Smooth muscle cell (in vitro differentiated cells): ENCODE data around the gene ACSL3. TPM values are rescaled to one million over a fixed set of nuclear protein-coding genes. Genes with fewer than 3 reads are reported as not detected.

Source experiments
- DNase-seq: peaks from one replicate; lab custom pipeline; 2025; ENCODE audit not compliant: unreplicated experiment; lab: John Stamatoyannopoulos, UW
- H2AFZ ChIP-seq: fragments of 200-600 bp; sonication (generic); 2 replicates; pipeline ENCODE4 v1.6.0; 2016; ENCODE audit warnings: antibody characterized with exemption, low read depth, mild to moderate bottlenecking
- H3F3A ChIP-seq: fragments of 200-600 bp; sonication (generic); 2 replicates; pipeline ENCODE4 v1.6.0; 2017; ENCODE audit warnings: antibody characterized with exemption, low read depth
- H3K27ac ChIP-seq: fragments of 200-600 bp; sonication (generic); 2 replicates; pipeline ENCODE4 v1.5.1; 2016; ENCODE audit warnings: low read depth, mild to moderate bottlenecking
- H3K27me3 ChIP-seq: fragments of 200-600 bp; sonication (generic); 2 replicates; pipeline ENCODE4 v1.6.1; 2016; ENCODE audit warnings: low read depth, mild to moderate bottlenecking
- H3K36me3 ChIP-seq: fragments of 200-600 bp; sonication (generic); 2 replicates; pipeline ENCODE4 v1.5.1; 2016; ENCODE audit warnings: low read depth
- H3K4me1 ChIP-seq: fragments of 200-600 bp; sonication (generic); 2 replicates; pipeline ENCODE4 v1.5.1; 2016; ENCODE audit warnings: low read depth
- H3K4me2 ChIP-seq: fragments of 200-600 bp; sonication (generic); 2 replicates; pipeline ENCODE4 v1.6.0; 2016; ENCODE audit warnings: mild to moderate bottlenecking
- H3K4me3 ChIP-seq: fragments of 200-600 bp; sonication (generic); 2 replicates; pipeline ENCODE4 v1.5.1; 2016; ENCODE audit warnings: mild to moderate bottlenecking
- H3K79me2 ChIP-seq: fragments of 200-600 bp; sonication (generic); 2 replicates; pipeline ENCODE4 v1.6.0; 2016; ENCODE audit warnings: low read depth, mild to moderate bottlenecking
- H3K9ac ChIP-seq: fragments of 200-600 bp; sonication (generic); 2 replicates; pipeline ENCODE4 v1.6.0; 2016; ENCODE audit warnings: low read depth
- H3K9me3 ChIP-seq: fragments of 200-600 bp; sonication (generic); replicated peaks from 2 replicates; pipeline ENCODE4 v1.5.1; 2016; ENCODE audit warnings: low read depth
- H4K20me1 ChIP-seq: fragments of 200-600 bp; sonication (generic); 2 replicates; pipeline ENCODE4 v1.6.0; 2016; ENCODE audit warnings: low read depth
- CTCF ChIP-seq: fragments of 200-600 bp; sonication (generic); IDR thresholded peaks from 2 replicates; pipeline ENCODE4 v1.5.1; 2017; ENCODE audit warnings: borderline replicate concordance, mild to moderate bottlenecking, antibody characterized with exemption; ENCODE audit not compliant: insufficient read depth, poor library complexity, severe bottlenecking
- WGBS: methylation state at CpG from one replicate; pipeline ENCODE4 v1.1.7; 2016; ENCODE audit warnings: low lambda C conversion rate; 5-methylcytosine and 5-hydroxymethylcytosine counted together
- polyA plus RNA-seq: library from polyadenylated mRNA; unstranded; fragments of >200 nt; fragmentation: Nextera tagmentation; extraction: Ambion mirVana; gene quantifications from 2 replicates; pipeline ENCODE4 v1.2.1, GENCODE V29; 2016
- total RNA-seq: library from RNA; depleted of rRNA; stranded (reverse); fragments of >200 nt; gene quantifications from 2 replicates; pipeline ENCODE4 v1.2.3, GENCODE V29; 2014

ACSL3 gene
- total and polyA plus RNA-seq, 2 experiments from 2014 or later, result 111 to 183 TPM

GRCh38 chr2:222960126-222960525 is 99.3 kb downstream of the ACSL3 start:
- H3K79me2 ChIP-seq, result no peaks in the 10 kb centered on the region
- 72% methylated on average over 6 of the region's 6 CpGs for WGBS
- no peak overlapping the region for H2AFZ ChIP-seq
- H3K9ac ChIP-seq, result no peak overlapping the region
- H4K20me1 ChIP-seq, result no peaks in the 10 kb centered on the region
- TF ChIP-seq CTCF, result no peak
- H3K4me3 ChIP-seq, result no peak overlapping the region
- peak overlapping the region; percentile 58 for H3K27ac ChIP-seq
- DNase-seq, result no peak
- no peaks in the 10 kb centered on the region for H3K9me3 ChIP-seq
- no peaks in the 10 kb centered on the region for H3K36me3 ChIP-seq
- H3K4me1 ChIP-seq, result peaks cover 5% of the 10 kb centered on the region
- H3F3A ChIP-seq, result peaks cover 8% of the 10 kb centered on the region
- peak overlapping the region; percentile 51 for H3K4me2 ChIP-seq
- H3K27me3 ChIP-seq, result no peaks in the 10 kb centered on the region

GRCh38 chr2:222963641-222964040 is 102.8 kb downstream of the ACSL3 start:
- H2AFZ ChIP-seq, result no peak overlapping the region
- TF ChIP-seq CTCF, result no peak
- no peak overlapping the region for H3K27ac ChIP-seq
- no peak overlapping the region for H3K4me3 ChIP-seq
- no peaks in the 10 kb centered on the region for H4K20me1 ChIP-seq
- no peaks in the 10 kb centered on the region for H3K27me3 ChIP-seq
- no peaks in the 10 kb centered on the region for H3K9me3 ChIP-seq
- no peak overlapping the region for H3K9ac ChIP-seq
- 93% methylated on average over 7 of the region's 7 CpGs for WGBS
- H3F3A ChIP-seq, result peaks cover 5% of the 10 kb centered on the region
- no peaks in the 10 kb centered on the region for H3K79me2 ChIP-seq
- no peak overlapping the region for H3K4me2 ChIP-seq
- no peak for DNase-seq
- H3K36me3 ChIP-seq, result no peaks in the 10 kb centered on the region
- peaks cover 5% of the 10 kb centered on the region for H3K4me1 ChIP-seq

GRCh38 chr2:222964376-222965031 is 103.7 kb downstream of the ACSL3 start:
- Histone ChIP-seq H3K4me1 (no peaks in the 10 kb centered on the region), H4K20me1 (no peaks in the 10 kb centered on the region), H3K9ac (no peak overlapping the region), H2AFZ (no peak overlapping the region), H3K4me2 (no peak overlapping the region), H3K4me3 (no peak overlapping the region), H3K27ac (no peak overlapping the region), H3K9me3 (no peaks in the 10 kb centered on the region), H3K36me3 (no peaks in the 10 kb centered on the region), H3K79me2 (no peaks in the 10 kb centered on the region), H3F3A (no peaks in the 10 kb centered on the region), H3K27me3 (no peaks in the 10 kb centered on the region)
- DNase-seq, result no peak
- TF ChIP-seq CTCF, result no peak
- WGBS, result 89% methylated on average over 11 of the region's 11 CpGs

- TF ChIP-seq CTCF, result no peak
- Histone ChIP-seq H3K4me3 (no peak overlapping the region), H4K20me1 (no peaks in the 10 kb centered on the region), H3K9me3 (no peaks in the 10 kb centered on the region), H3K36me3 (no peaks in the 10 kb centered on the region), H3K4me2 (no peak overlapping the region), H3K27ac (no peak overlapping the region), H3K9ac (no peak overlapping the region), H3F3A (no peaks in the 10 kb centered on the region), H3K27me3 (no peaks in the 10 kb centered on the region), H2AFZ (no peak overlapping the region), H3K79me2 (no peaks in the 10 kb centered on the region), H3K4me1 (no peaks in the 10 kb centered on the region)
- WGBS, result 100% methylated on average over 1 of the region's 1 CpG
- DNase-seq, result no peak
These were observed 104.7 kb downstream of the ACSL3 start for GRCh38 chr2:222965555-222965954.
